AG09309 (cell line): Measurements from ENCODE around the gene TMCC2.

ENCODE experiments used
- DNase-seq: peaks from one replicate; pipeline ENCODE4 v3.0.0-alpha.2; 2010; ENCODE audit warnings: low read depth
- H3K4me3 ChIP-seq: 2 replicates; pipeline ENCODE4 v1.5.1; 2011; ENCODE audit warnings: mild to moderate bottlenecking, low read depth, low read length, moderate library complexity; ENCODE audit not compliant: control insufficient read depth
- TF ChIP-seq, protein P1 (sequence below): IDR thresholded peaks from 2 replicates; pipeline ENCODE4 v1.5.1; 2011; ENCODE audit warnings: mild to moderate bottlenecking, low read depth, low read length, inconsistent platforms; ENCODE audit not compliant: insufficient read depth, control insufficient read depth; ENCODE audit errors: missing control alignments

The TMCC2 gene

DNA sequence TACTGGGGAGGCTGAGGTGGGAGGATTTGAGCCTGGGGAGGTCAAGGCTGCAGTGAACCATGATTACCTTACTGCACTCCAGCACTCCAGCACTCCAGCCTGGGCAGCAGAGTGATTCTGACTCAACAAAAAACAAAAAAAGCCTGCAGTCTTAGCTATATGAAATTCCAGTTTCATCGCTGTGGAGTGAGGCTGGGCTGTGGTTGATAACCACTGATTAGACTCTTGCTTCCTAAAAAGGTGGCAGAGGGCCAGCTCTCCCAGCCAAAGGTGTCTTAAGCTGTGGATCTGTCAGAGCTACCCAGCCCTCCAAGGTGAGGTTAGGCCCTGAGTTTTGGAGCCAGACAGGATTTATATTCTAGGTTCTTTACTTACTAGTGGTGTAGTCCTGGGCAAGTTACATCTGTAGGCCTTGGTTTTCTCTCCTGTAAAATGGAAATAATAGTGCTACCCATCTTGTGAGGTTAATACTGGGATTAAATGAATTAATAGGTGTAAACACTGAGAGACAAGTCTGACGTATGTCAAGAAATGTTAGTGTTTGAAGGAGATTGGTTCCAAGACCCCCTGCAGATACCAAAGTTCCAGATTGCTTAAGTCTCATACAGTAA is 35.9 kb downstream of the TMCC2 start:
- H3K4me3 ChIP-seq, result no peak overlapping the region
- DNase-seq, result no peak
- TF ChIP-seq, protein P1, sequence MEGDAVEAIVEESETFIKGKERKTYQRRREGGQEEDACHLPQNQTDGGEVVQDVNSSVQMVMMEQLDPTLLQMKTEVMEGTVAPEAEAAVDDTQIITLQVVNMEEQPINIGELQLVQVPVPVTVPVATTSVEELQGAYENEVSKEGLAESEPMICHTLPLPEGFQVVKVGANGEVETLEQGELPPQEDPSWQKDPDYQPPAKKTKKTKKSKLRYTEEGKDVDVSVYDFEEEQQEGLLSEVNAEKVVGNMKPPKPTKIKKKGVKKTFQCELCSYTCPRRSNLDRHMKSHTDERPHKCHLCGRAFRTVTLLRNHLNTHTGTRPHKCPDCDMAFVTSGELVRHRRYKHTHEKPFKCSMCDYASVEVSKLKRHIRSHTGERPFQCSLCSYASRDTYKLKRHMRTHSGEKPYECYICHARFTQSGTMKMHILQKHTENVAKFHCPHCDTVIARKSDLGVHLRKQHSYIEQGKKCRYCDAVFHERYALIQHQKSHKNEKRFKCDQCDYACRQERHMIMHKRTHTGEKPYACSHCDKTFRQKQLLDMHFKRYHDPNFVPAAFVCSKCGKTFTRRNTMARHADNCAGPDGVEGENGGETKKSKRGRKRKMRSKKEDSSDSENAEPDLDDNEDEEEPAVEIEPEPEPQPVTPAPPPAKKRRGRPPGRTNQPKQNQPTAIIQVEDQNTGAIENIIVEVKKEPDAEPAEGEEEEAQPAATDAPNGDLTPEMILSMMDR, result no peak

DNA sequence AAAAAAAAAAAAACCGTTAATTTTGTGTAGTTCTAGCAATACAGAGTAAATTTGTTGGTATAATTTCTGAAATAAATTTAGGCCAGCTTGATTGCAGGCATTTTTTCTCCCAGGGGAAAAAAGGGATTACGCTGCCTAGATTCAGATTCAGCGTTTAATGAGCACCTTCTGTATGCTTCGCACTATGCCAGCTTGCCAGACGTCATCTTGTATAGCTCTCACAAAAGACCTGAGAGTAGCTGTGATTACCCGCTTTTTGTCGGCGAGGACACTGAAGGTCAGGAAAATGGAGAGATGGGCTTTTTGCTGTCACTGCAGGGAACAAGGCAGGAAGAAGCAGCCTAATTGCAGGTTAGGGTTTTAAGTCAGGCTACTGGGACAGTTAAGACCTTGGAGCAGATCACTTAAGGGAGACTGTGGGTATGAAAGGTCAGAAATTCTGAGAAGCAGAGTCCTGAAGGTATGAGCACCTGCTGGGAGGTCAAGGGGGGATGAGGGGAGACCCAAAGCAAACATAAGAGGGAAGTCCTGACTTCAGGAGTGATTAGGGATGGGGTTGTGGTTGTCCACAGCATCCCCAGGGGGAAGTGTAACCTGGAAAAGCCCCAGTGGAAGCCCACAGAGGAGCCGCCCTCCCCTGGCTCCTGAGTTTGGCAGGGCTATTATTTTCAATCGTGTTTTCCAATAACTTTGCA is 39.0 kb downstream of the TMCC2 start:
- DNase-seq, result no peak
- H3K4me3 ChIP-seq, result no peak overlapping the region
- TF ChIP-seq, protein P1, result no peak

DNA sequence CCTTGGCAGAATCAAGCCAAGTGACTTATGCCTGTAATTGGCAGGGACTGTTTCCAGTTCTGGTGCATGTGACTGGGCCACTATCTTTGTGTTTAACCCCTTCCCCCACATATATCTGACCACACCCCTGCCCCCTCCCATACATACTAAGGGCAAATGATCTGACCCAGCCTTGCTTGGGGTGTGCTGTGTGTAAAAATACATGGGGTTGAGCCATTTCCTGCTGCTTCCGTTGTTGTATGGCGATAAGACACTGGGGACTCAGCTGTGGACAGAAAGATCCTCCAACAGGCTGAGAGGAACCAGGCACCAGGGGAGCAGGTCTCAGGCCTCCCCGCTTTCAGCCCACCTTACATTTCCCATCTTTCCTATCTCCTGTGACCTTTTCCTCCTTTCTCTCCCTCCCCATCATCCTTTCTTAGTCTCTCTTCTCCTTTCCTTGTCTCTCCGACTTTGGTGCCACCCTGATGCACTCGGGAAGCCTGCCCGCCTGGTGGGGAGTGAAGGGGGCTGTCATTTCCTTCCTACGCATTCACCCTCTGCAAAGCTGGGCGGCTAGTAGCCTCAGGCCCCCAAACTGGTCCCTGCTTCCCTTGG is 39.7 kb downstream of the TMCC2 start:
- DNase-seq, result no peak
- no peak overlapping the region for H3K4me3 ChIP-seq
- TF ChIP-seq, protein P1, result no peak

- H3K4me3 ChIP-seq, result no peak overlapping the region
- DNase-seq, result no peak
- TF ChIP-seq, protein P1, result no peak
Observed at GRCh38 chr1:205268846-205269680, 41.3 kb downstream of the TMCC2 start.

GRCh38 chr1:205269711-205270110 is 42.0 kb downstream of the TMCC2 start:
- DNase-seq, result no peak
- H3K4me3 ChIP-seq, result no peak overlapping the region
- TF ChIP-seq, protein P1, result no peak

DNA sequence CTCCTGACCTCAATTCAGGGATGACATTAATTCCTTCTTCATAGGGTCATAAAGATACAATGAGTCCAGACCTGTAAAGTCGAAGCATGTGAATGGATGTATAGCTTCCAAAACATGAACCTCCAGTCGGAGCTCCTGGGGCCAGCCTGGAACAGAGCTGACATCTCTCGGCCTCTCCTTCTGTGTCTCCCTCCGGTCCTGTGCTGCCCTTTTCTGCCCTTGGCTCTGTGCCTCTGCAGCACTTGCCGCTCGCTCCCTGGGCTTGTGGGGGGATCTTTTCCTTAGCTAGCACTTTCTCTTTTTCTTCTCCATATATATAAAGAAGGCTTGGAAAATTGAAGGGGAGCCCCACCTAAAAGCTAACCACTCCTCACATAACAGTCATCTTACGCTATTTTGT is 42.5 kb downstream of the TMCC2 start:
- TF ChIP-seq, protein P1, result no peak
- no peak overlapping the region for H3K4me3 ChIP-seq
- DNase-seq, result no peak
